ENCODE data around the gene CDK5. TPM values are rescaled to one million over a fixed set of nuclear protein-coding genes. Genes with fewer than 3 reads are reported as not detected.

Gene CDK5
- total and polyA plus RNA-seq, 4 donors: 6.8 to 17.3 (median 9.2) TPM

GRCh38 chr7:151040616-151041375, 16.9 kb downstream of the CDK5 start:
- Histone ChIP-seq H3K9me3 (ENCODE audit: control insufficient read depth in 4 of 4, insufficient read depth in 3 of 4, low read length in 3 of 4) (peaks cover 0 to 2% (median 0%) of the 10 kb centered on the region in 4 donors), H3K36me3 (ENCODE audit: control insufficient read depth in 4 of 4, insufficient read depth in 4 of 4, low read length in 4 of 4) (peaks cover 0 to 22% (median 2%) of the 10 kb centered on the region in 4 donors), H3K9ac (ENCODE audit: insufficient read depth in 1 of 2, low read length in 2 of 2) (no peak overlapping the region), H3K27me3 (ENCODE audit: control insufficient read depth in 3 of 3, insufficient read depth in 3 of 3, low read length in 2 of 3) (no peaks in the 10 kb centered on the region), H3K4me3 (no peak overlapping the region), H3K4me1 (ENCODE audit: control insufficient read depth in 5 of 5, insufficient read depth in 5 of 5, low read length in 5 of 5) (peaks cover 0 to 8% (median 0%) of the 10 kb centered on the region in 5 donors), H3K27ac (ENCODE audit: low read depth in 1 of 2, low read length in 1 of 2) (no peak overlapping the region)
- WGBS, 2 donors: 94 to 95% methylated on average over 30 of the region's 30 CpGs
- TF ChIP-seq CTCF (IDR thresholded peaks at IDR 0.05; ENCODE audit: control extremely low read depth, extremely low read depth): no peak
- no peak for ATAC-seq (ENCODE audit: insufficient read depth, low FRiP score)
- DNase-seq: no peak

GRCh38 chr7:151039850-151040548, 17.7 kb downstream of the CDK5 start:
- ATAC-seq (ENCODE audit: insufficient read depth, low FRiP score) (no peak), DNase-seq (no peak)
- Histone ChIP-seq H3K4me3 (no peak overlapping the region), H3K9me3 (ENCODE audit: control insufficient read depth in 4 of 4, insufficient read depth in 3 of 4, low read length in 3 of 4) (peaks cover 0 to 2% (median 0%) of the 10 kb centered on the region in 4 donors), H3K9ac (ENCODE audit: insufficient read depth in 1 of 2, low read length in 2 of 2) (no peak overlapping the region), H3K36me3 (ENCODE audit: control insufficient read depth in 4 of 4, insufficient read depth in 4 of 4, low read length in 4 of 4) (peaks cover 0 to 28% (median 5%) of the 10 kb centered on the region in 4 donors), H3K27ac (ENCODE audit: low read depth in 1 of 2, low read length in 1 of 2) (no peak overlapping the region), H3K27me3 (ENCODE audit: control insufficient read depth in 3 of 3, insufficient read depth in 3 of 3, low read length in 2 of 3) (no peaks in the 10 kb centered on the region), H3K4me1 (ENCODE audit: control insufficient read depth in 5 of 5, insufficient read depth in 5 of 5, low read length in 5 of 5) (peaks cover 0 to 8% (median 0%) of the 10 kb centered on the region in 5 donors)
- 63 to 71% methylated on average over 17 to 18 of the region's 18 CpGs for WGBS, 2 donors
- TF ChIP-seq CTCF (IDR thresholded peaks at IDR 0.05; ENCODE audit: control extremely low read depth, extremely low read depth): no peak

- H3K4me3 ChIP-seq: no peak overlapping the region
- peaks cover 0 to 8% (median 0%) of the 10 kb centered on the region in 5 donors for H3K4me1 ChIP-seq (ENCODE audit: control insufficient read depth in 5 of 5, insufficient read depth in 5 of 5, low read length in 5 of 5)
- DNase-seq (peak in 2 of 3 donors; percentile 21 to 48), ATAC-seq (ENCODE audit: insufficient read depth, low FRiP score) (peak; percentile 65)
- peaks cover 0 to 2% (median 0%) of the 10 kb centered on the region in 4 donors for H3K9me3 ChIP-seq (ENCODE audit: control insufficient read depth in 4 of 4, insufficient read depth in 3 of 4, low read length in 3 of 4)
- WGBS, 2 donors: 48 to 52% methylated on average over 12 of the region's 12 CpGs
- H3K27ac ChIP-seq (ENCODE audit: low read depth in 1 of 2, low read length in 1 of 2): peak overlapping the region; percentile 16 to 50
- H3K36me3 ChIP-seq (ENCODE audit: control insufficient read depth in 4 of 4, insufficient read depth in 4 of 4, low read length in 4 of 4): peaks cover 0 to 33% (median 5%) of the 10 kb centered on the region in 4 donors
- H3K9ac ChIP-seq (ENCODE audit: insufficient read depth in 1 of 2, low read length in 2 of 2): no peak overlapping the region
- no peaks in the 10 kb centered on the region for H3K27me3 ChIP-seq (ENCODE audit: control insufficient read depth in 3 of 3, insufficient read depth in 3 of 3, low read length in 2 of 3)
- no peak for TF ChIP-seq CTCF (IDR thresholded peaks at IDR 0.05; ENCODE audit: control extremely low read depth, extremely low read depth)
Measured at GRCh38 chr7:151038951-151039849, 18.5 kb downstream of the CDK5 start.

All from lung (tissue), 12 donors.